OCI-LY1 (cell line): ENCODE measurements around the gene GON4L.

Experiments
- CTCF ChIP-seq: fragments of 200-600 bp; sonication (generic), shearing (Covaris generic); IDR thresholded peaks from 2 replicates; pipeline ENCODE4 v1.5.1; 2017; ENCODE audit warnings: mild to moderate bottlenecking, antibody characterized with exemption, low read length, moderate library complexity, mixed read lengths
- EZH2 ChIP-seq: fragments of 200-600 bp; sonication (generic), shearing (Covaris generic); IDR thresholded peaks from 2 replicates; pipeline ENCODE4 v1.8.0; 2017; ENCODE audit warnings: borderline replicate concordance, mixed run types, mild to moderate bottlenecking, antibody characterized with exemption, low read length, moderate library complexity, mixed read lengths

DNA sequence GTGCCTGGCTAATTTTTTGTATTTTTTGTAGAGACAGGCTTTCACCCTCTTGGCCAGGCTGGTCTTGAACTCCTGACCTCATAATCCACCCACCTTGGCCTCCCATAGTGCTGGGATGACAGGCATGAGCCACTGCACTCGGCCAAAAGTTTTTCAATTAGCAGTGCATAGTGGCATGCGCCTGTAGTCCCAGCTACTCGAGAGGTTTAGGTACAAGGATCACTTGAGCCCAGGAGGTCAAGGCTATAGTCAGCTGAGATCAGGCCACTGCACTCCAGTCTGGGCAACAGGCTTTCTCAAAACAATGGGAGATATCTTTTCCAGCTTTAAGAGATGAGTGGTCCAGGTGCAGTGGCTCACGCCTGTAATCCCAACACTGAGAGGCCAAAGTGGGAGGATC is 137.3 kb downstream of the GON4L start:
- no peak for TF ChIP-seq CTCF
- TF ChIP-seq EZH2, result no peak
